GM19467 (cell line): ENCODE data around the gene CATSPER3.

ENCODE experiments used
- ATAC-seq: cut with Tn5 transposase; IDR thresholded peaks from one replicate; pipeline ENCODE4 v1.9.1; 2021; ENCODE audit warnings: mild to moderate bottlenecking, moderate library complexity; ENCODE audit not compliant: unreplicated experiment

Gene CATSPER3

DNA sequence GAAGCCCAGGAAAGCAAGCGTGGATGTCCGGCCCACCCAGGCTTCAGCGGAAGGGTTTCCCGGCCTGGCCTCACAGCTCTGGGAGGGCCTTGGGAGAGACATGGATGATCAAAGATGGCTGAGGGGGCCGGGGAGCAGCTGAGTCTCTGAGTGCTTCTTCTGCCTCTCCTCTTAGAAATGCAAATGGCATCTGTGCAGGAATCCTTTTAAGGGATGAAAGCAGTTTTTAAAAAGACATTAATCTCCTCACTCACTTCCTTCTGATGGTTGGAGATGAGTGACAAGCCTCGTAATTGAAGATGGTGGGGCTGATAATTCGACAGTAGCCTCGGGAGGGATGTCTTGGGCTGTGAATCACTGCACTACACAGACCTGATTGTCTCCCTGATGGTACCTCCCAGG, 90.6 kb downstream of the CATSPER3 start:
- ATAC-seq: no peak

DNA sequence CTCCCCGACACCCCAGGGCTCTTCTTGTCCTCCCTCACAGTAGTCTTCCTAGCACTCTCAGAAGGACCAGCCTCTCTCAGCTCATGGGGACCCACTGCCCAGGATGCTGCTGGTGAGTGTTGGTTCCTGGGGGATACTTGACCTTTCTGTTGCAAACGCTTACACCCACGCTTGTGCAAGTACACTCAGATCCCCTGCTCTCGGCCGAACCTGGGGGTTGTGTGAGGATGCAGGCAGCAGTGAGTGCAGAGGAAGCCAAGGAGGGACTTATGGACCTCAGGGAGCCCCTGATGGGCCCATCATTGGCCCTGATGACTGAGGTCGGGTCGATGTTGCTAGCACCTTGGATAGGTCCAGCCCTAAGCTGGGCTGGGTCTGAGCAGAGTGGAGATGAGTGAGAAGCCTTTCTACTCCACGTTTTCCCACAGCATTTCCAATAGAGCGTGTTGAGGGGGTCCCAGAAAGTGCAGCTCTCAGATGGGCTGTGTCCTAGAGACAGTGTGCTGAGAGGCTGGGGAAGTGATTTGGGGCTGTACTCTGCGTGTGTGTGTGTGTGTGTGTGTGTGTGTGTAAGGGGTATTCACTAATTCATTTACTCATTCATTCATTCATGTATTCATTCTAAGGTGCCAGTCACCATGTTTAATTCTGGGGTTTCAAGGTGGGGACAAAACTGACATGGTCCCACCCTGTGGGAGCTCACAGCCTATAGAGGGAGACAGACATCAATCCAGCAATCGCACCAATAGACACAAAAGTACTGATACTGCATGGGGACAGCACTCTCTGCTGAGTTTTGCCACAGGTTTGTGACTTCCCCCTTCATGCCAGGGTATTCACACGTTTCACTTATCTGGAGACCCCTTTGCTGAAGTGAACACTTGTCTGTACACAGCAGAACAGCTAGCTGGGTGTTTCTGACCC, 91.6 kb downstream of the CATSPER3 start:
- no peak for ATAC-seq

DNA sequence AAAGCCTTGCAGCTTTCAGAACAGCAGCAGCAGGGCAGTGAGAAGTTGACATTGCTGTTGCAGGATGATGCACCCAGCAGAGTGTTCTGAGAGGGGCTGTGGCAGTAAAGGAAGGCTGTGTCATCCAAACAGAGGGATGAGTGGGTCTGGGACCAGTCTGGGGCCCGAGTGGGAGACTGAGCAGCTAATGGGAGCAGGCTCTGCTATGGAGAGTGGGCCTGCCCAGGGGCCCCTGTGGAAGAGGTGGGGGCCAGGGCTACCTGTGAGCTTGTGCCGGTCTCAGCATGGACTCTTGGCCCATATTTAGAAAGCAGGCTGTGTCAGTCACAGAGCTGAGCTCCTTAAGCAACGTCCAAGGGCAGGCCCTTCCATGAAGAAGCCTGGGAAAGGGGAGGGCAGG, 92.3 kb downstream of the CATSPER3 start:
- ATAC-seq: no peak

DNA sequence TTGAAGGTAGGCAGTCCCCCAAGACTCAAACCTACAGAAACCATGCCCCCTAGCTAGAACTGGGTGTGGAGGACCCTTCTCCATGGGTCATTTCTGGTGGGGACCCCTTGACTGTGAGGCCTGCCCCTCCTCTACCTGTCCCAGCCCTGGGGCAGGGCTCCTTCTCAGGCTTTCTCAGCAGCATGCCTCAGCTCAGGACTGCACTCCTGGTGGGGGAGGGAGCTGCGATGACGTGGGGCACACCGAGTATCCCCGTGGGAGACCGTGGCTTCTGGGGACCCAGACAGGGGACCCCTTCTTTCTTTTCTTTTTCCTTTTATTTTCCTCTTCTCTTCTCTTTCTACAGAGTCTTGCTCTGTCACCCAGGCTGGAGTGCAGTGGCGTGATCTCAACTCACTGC, 93.3 kb downstream of the CATSPER3 start:
- no peak for ATAC-seq
